Psoas muscle (tissue), 8 donors: Measurements from ENCODE around the gene MAP2K6. TPM values are rescaled to one million over a fixed set of nuclear protein-coding genes. Genes with fewer than 3 reads are reported as not detected.

Source experiments
- ATAC-seq, 4 donors: fragments of 200-7000 bp; cut with Tn5 transposase; one replicate each; pipeline ENCODE4 v1.9.1; 2020; ENCODE audit warnings: moderate library complexity in 3 of 4, mild to moderate bottlenecking in 2 of 4
- DNase-seq, 2 donors: peaks; one replicate each; pipeline ENCODE4 v3.0.0-alpha.2; 2020
- H3K27ac ChIP-seq: fragments of 200-600 bp; one replicate; pipeline ENCODE4 v1.8.0; 2022
- H3K27me3 ChIP-seq, 3 donors: fragments of 200-600 bp in 1 of 3; one replicate each; pipeline versions ENCODE4 v1.6.1 to v1.8.0; 2013 to 2022; ENCODE audit warnings: low read length in 2 of 3, mild to moderate bottlenecking in 2 of 3, moderate library complexity in 1 of 3; ENCODE audit not compliant: insufficient read depth in 3 of 3
- H3K36me3 ChIP-seq, 2 donors: fragments of 200-600 bp in 1 of 2; one replicate each; pipeline versions ENCODE4 v1.6.1 to v1.8.0; 2013 to 2022; ENCODE audit warnings: low read depth in 1 of 2, mild to moderate bottlenecking in 1 of 2, moderate library complexity in 1 of 2; ENCODE audit not compliant: insufficient read depth in 1 of 2
- H3K4me1 ChIP-seq: fragments of 200-600 bp; one replicate; pipeline ENCODE4 v1.8.0; 2022
- H3K4me3 ChIP-seq: fragments of 200-600 bp; one replicate; pipeline ENCODE4 v1.8.0; 2022; ENCODE audit warnings: mild to moderate bottlenecking
- H3K9me3 ChIP-seq: fragments of 200-600 bp; one replicate; pipeline ENCODE4 v1.8.0; 2022
- WGBS, 3 donors: extraction: QIAGEN DNeasy Blood & Tissue Kit; methylation state at CpG; one replicate each; pipeline versions ENCODE4 v1.1.6 to v1.1.7; 2013; 5-methylcytosine and 5-hydroxymethylcytosine counted together
- intact Hi-C, 2 donors: fragments of 100-400 bp; cut with DNase I; formaldehyde crosslinking; loops; one replicate each; pipeline versions ENCODE4 v1.11.0 to v1.14.2; 2022
- polyA plus RNA-seq, 3 donors: library from polyadenylated mRNA; stranded (reverse); fragments of 200-250 nt; gene quantifications; one replicate each; pipeline ENCODE4 v1.2.3, GENCODE V29; 2013
- total RNA-seq, 4 donors: library from RNA; stranded (reverse); fragmentation: NEBNext Ultra II Directional in 2 of 4; extraction: Animal tissue kit (Norgen Biotek cat#: 25700) in 2 of 4; gene quantifications; one replicate each; pipeline versions ENCODE4 v1.2.1 to v1.2.4, GENCODE V29; 2021 to 2023
- TF ChIP-seq, protein P1 (sequence below): fragments of 200-600 bp; IDR thresholded peaks from one replicate; pipeline ENCODE4 v1.8.0; 2022; ENCODE audit warnings: antibody characterized with exemption
- donor health status: healthy with polysubstance abuse.
- donor health status: DM: no; HTN: no; CAD: no; lungs with moderate emphysema.
- donor health status: Bipolar disorder and iron deficiency.
- donor health status: healthy.
- donor health status: DM: yes; HTN: yes; CAD: no.
- donor health status: DM: no; HTN: no; CAD: no.
- donor health status: DM: no; HTN: no; CAD: no.
- donor health status: DM: yes; HTN: yes; CAD: no.

The MAP2K6 gene
- total and polyA plus RNA-seq, 7 donors: 6.4 to 127 (median 50.0) TPM

DNA sequence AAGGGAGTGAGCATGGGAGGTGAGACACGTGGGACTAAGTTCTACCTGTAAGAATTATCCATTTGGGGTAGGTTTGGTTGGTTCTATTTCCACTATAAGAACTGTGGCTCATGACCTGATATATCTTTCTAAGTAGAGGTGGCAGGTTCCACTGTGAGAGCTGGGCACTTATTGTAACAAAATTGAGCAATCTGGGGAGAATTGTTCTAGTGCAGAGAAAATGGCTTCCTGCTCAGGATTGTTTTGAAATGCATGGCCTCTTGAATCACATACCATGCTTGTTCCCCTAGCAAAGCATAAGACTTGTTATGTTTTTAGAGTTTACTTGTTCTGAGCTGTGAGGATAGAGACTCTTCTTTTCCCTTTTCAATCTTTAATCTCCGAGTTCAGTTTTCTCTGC, 125.9 kb downstream of the MAP2K6 start:
- no peak overlapping the region for H3K27ac ChIP-seq
- ATAC-seq: no peak
- intact Hi-C loops: no loop called here
- H3K27me3 ChIP-seq: no peaks in the 10 kb centered on the region
- TF ChIP-seq, protein P1, sequence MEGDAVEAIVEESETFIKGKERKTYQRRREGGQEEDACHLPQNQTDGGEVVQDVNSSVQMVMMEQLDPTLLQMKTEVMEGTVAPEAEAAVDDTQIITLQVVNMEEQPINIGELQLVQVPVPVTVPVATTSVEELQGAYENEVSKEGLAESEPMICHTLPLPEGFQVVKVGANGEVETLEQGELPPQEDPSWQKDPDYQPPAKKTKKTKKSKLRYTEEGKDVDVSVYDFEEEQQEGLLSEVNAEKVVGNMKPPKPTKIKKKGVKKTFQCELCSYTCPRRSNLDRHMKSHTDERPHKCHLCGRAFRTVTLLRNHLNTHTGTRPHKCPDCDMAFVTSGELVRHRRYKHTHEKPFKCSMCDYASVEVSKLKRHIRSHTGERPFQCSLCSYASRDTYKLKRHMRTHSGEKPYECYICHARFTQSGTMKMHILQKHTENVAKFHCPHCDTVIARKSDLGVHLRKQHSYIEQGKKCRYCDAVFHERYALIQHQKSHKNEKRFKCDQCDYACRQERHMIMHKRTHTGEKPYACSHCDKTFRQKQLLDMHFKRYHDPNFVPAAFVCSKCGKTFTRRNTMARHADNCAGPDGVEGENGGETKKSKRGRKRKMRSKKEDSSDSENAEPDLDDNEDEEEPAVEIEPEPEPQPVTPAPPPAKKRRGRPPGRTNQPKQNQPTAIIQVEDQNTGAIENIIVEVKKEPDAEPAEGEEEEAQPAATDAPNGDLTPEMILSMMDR: no peak
- no peak for DNase-seq
- no peaks in the 10 kb centered on the region for H3K4me1 ChIP-seq
- no peaks in the 10 kb centered on the region for H3K9me3 ChIP-seq
- no peak overlapping the region for H3K4me3 ChIP-seq
- peaks cover 4 to 78% of the 10 kb centered on the region in 2 donors for H3K36me3 ChIP-seq
- WGBS, 3 donors: 94 to 98% (median 97%) methylated on average over 2 of the region's 2 CpGs

DNA sequence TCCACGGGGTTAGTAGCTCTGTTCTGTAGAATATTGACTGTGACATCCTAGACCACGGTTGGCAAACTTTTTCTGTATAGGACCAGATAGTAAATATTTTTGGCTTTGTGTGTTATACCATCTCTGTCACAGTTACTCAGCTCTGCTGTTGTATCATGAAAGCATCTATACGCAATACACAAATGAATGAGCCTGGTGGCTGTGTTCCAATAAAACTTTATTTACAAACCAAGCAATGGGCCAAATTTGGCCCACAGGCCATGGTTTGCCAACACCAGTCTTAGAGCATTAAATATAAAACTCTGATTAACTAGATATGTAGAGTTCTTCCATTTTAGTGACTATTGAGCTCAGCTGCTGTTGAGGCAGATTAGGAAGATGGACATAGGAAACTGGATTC, 132.7 kb downstream of the MAP2K6 start:
- Histone ChIP-seq H3K4me3 (no peak overlapping the region), H3K36me3 (peaks cover 0 to 16% of the 10 kb centered on the region in 2 donors), H3K27ac (no peak overlapping the region), H3K9me3 (no peaks in the 10 kb centered on the region), H3K4me1 (peaks cover 6% of the 10 kb centered on the region), H3K27me3 (no peaks in the 10 kb centered on the region)
- DNase-seq: no peak
- WGBS, 3 donors: 97% methylated on average over 3 of the region's 3 CpGs
- ATAC-seq: no peak
- TF ChIP-seq, protein P1: no peak
- intact Hi-C loops: no loop called here

DNA sequence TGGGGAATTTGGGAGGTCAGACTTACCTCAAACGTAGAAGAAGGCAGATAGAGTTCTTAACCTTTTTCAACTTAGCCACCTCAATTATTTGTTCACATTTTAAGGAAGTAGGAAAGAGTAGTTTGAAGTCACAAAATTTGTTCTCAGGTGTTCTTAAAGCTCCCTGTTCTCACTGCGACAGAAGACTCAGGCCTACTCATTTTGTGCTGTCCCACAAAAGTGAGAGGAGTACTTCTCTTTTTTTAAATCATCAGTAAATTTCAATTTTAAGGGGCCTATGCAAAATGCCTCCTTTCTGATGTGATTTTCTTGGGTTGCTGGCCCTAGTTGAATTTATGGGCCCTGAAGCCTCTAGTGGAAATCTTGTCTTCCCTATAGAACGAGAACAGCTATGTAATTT, 133.4 kb downstream of the MAP2K6 start:
- peaks cover 0 to 10% of the 10 kb centered on the region in 2 donors for H3K36me3 ChIP-seq
- no peak for DNase-seq
- H3K27me3 ChIP-seq: no peaks in the 10 kb centered on the region
- WGBS, 3 donors: 90 to 96% (median 92%) methylated on average over 3 of the region's 3 CpGs
- ATAC-seq: no peak
- H3K4me3 ChIP-seq: no peak overlapping the region
- TF ChIP-seq, protein P1: no peak
- peaks cover 6% of the 10 kb centered on the region for H3K4me1 ChIP-seq
- intact Hi-C loops: no loop called here
- no peaks in the 10 kb centered on the region for H3K9me3 ChIP-seq
- no peak overlapping the region for H3K27ac ChIP-seq

DNA sequence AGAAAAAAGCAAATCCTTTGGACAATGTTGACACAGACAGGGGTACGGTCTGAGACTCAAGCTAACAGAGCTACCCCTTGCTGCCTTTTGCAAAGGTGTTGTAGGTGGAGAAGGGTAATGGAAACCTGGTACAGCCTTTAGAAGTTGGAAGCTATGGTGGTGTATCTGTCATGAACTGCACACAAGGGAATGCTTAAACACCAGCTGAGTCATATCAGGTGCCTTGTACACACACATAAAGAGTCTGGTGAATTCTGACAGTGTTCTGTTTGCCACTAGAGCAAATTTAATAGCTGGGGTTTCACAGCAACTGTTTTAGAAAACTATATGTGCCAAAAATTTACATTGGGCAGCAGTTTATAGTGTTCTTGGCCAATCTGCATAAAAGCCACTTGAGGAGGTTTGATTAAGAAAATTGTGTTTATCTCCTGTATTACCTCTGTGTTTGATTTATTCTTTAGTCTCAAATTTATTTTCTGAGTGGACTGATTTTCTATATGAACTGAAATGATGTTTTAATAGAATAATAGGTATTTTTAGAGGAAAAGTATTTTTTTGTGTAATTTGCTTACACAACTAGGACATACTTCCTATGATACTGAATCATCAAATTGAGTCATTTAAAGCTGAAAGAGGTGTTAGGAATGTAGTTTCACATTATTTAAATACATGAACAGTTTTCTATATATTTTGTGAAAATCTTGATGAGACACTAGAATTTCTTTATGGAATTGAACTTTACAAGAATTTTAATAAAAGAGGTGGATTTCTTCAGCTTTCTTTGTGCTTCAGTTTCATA, 136.9 kb downstream of the MAP2K6 start:
- H3K27me3 ChIP-seq: no peaks in the 10 kb centered on the region
- no peak overlapping the region for H3K27ac ChIP-seq
- TF ChIP-seq, protein P1: no peak
- intact Hi-C loops: no loop called here
- H3K4me1 ChIP-seq: peaks cover 6% of the 10 kb centered on the region
- H3K36me3 ChIP-seq: peaks cover 0 to 3% of the 10 kb centered on the region in 2 donors
- H3K9me3 ChIP-seq: no peaks in the 10 kb centered on the region
- no peak overlapping the region for H3K4me3 ChIP-seq
- ATAC-seq (peak; percentile 74 to 88 (median 77)), DNase-seq (no peak)
- WGBS, 3 donors: 38 to 76% (median 55%) methylated on average over 1 of the region's 1 CpG
